ENCODE measurements around the gene KLHL11. TPM values are rescaled to one million over a fixed set of nuclear protein-coding genes. Genes with fewer than 3 reads are reported as not detected.

The KLHL11 gene
- polyA plus RNA-seq, 1 donor (not counting 4 experiments of a cell fraction or from before 2014, with no cell fraction given) = 5.2 TPM

DNA sequence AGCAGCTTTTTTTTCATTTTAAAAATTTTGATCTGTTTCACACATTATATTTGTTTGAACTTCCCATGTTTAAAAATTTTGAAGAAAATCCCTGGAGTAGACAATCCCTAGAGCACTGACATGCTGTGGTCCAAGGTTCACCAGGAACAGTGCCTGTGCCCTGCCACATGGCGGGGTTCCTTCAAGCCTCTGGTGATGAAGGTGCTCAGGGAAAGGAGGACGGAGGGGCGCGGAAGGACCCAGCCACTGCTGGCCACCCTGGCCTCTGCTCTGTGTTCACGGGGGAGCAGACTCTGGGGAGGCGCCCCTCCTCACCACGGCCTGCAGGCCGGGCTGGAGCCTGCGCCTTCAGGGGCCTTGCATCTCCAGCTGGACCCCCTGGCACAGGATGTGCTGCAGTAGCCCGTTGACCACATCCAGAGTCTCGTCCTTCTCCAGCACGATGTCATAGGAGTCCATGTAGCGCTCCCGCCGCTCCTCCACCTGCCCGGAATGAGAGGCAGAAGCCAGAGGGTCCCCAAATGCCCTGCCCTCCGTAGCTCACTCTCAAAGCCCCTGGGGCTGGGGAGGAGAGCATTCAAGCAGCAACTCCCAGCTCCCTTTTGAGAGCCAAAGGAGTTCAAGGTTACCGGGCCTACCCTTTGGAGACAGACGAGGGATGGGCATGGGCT is 39.9 kb downstream of the KLHL11 start:
- no peak overlapping the region for H2AFZ ChIP-seq (ENCODE audit: control insufficient read depth, low read length)
- H3K9me1 ChIP-seq (ENCODE audit: control insufficient read depth, extremely low read depth, insufficient read depth, low read length) = peaks cover 2% of the 10 kb centered on the region
- H3K4me2 ChIP-seq (ENCODE audit: control insufficient read depth, extremely low read depth, insufficient read depth, low read depth, low read length) = no peak overlapping the region
- no peak overlapping the region for H3K4me3 ChIP-seq (ENCODE audit: control insufficient read depth in 2 of 3, extremely low read depth in 1 of 3, insufficient read depth in 2 of 3, low read depth in 1 of 3, low read length in 3 of 3)
- H3K9me3 ChIP-seq (ENCODE audit: control insufficient read depth, low read depth, low read length) = no peaks in the 10 kb centered on the region
- dilution Hi-C loops (cut with MboI; ENCODE audit: extremely low pct_ligation_motif_present, low sequenced_read_pairs) = no loop called here
- H3K9ac ChIP-seq (ENCODE audit: control insufficient read depth, extremely low read depth, insufficient read depth, low read length) = no peak overlapping the region
- no peaks in the 10 kb centered on the region for H3K79me2 ChIP-seq (ENCODE audit: control insufficient read depth, insufficient read depth, low read length)
- peaks cover 4 to 12% of the 10 kb centered on the region in 2 experiments for H3K36me3 ChIP-seq (ENCODE audit: control insufficient read depth in 2 of 2, extremely low read depth in 1 of 2, insufficient read depth in 2 of 2, low read length in 2 of 2)
- no peaks in the 10 kb centered on the region for H3K4me1 ChIP-seq (ENCODE audit: control insufficient read depth, extremely low read depth, insufficient read depth, low read length)
- DNase-seq (ENCODE audit: low read depth, low spot score) (no peak), FAIRE-seq (no peak)
- H3K27me3 ChIP-seq (ENCODE audit: control insufficient read depth, extremely low read depth, insufficient read depth, low read length) = no peaks in the 10 kb centered on the region
- no peaks in the 10 kb centered on the region for H4K20me1 ChIP-seq (ENCODE audit: control insufficient read depth, extremely low read depth, insufficient read depth, low read length)
- H3K27ac ChIP-seq (ENCODE audit: control insufficient read depth, insufficient read depth, low read length) = no peak overlapping the region
- TF ChIP-seq, protein P1, sequence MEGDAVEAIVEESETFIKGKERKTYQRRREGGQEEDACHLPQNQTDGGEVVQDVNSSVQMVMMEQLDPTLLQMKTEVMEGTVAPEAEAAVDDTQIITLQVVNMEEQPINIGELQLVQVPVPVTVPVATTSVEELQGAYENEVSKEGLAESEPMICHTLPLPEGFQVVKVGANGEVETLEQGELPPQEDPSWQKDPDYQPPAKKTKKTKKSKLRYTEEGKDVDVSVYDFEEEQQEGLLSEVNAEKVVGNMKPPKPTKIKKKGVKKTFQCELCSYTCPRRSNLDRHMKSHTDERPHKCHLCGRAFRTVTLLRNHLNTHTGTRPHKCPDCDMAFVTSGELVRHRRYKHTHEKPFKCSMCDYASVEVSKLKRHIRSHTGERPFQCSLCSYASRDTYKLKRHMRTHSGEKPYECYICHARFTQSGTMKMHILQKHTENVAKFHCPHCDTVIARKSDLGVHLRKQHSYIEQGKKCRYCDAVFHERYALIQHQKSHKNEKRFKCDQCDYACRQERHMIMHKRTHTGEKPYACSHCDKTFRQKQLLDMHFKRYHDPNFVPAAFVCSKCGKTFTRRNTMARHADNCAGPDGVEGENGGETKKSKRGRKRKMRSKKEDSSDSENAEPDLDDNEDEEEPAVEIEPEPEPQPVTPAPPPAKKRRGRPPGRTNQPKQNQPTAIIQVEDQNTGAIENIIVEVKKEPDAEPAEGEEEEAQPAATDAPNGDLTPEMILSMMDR (optimal IDR thresholded peaks at IDR 0.05 in 1 of 3, IDR thresholded peaks at IDR 0.05 in 1 of 3, conservative IDR thresholded peaks at IDR 0.05 in 1 of 3; ENCODE audit: extremely low read depth in 1 of 3, insufficient read depth in 2 of 3, low read length in 3 of 3) = no peak

DNA sequence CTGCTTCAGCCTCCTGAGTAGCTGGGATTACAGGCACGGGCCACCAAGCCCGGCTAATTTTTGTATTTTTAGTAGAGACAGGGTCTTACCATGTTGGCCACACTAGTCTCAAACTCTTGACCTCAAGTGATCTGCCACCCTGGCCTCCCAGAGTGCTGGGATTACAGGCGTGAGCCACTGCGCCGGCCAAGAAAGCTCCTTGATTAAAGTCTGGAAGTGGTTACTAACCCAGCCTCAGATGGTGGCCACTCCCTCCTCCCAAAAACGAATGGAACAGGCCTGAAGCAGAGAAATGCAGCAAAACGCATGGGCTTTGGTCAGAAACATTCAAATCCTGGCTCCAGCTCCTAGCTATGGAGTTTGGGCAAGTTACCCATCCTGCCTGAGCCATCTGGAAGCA is 41.1 kb downstream of the KLHL11 start:
- H3K27me3 ChIP-seq (ENCODE audit: control insufficient read depth, extremely low read depth, insufficient read depth, low read length) = peaks cover 9% of the 10 kb centered on the region
- H3K4me1 ChIP-seq (ENCODE audit: control insufficient read depth, extremely low read depth, insufficient read depth, low read length) = no peaks in the 10 kb centered on the region
- H2AFZ ChIP-seq (ENCODE audit: control insufficient read depth, low read length) = no peak overlapping the region
- peaks cover 4 to 8% of the 10 kb centered on the region in 2 experiments for H3K36me3 ChIP-seq (ENCODE audit: control insufficient read depth in 2 of 2, extremely low read depth in 1 of 2, insufficient read depth in 2 of 2, low read length in 2 of 2)
- no peaks in the 10 kb centered on the region for H3K9me1 ChIP-seq (ENCODE audit: control insufficient read depth, extremely low read depth, insufficient read depth, low read length)
- no peak overlapping the region for H3K4me3 ChIP-seq (ENCODE audit: control insufficient read depth in 2 of 3, extremely low read depth in 1 of 3, insufficient read depth in 2 of 3, low read depth in 1 of 3, low read length in 3 of 3)
- no peaks in the 10 kb centered on the region for H3K79me2 ChIP-seq (ENCODE audit: control insufficient read depth, insufficient read depth, low read length)
- H3K9me3 ChIP-seq (ENCODE audit: control insufficient read depth, low read depth, low read length) = no peaks in the 10 kb centered on the region
- DNase-seq (ENCODE audit: low read depth, low spot score) (no peak), FAIRE-seq (no peak)
- dilution Hi-C loops (cut with MboI; ENCODE audit: extremely low pct_ligation_motif_present, low sequenced_read_pairs) = no loop called here
- no peak overlapping the region for H3K27ac ChIP-seq (ENCODE audit: control insufficient read depth, insufficient read depth, low read length)
- H4K20me1 ChIP-seq (ENCODE audit: control insufficient read depth, extremely low read depth, insufficient read depth, low read length) = no peaks in the 10 kb centered on the region
- H3K9ac ChIP-seq (ENCODE audit: control insufficient read depth, extremely low read depth, insufficient read depth, low read length) = no peak overlapping the region
- H3K4me2 ChIP-seq (ENCODE audit: control insufficient read depth, extremely low read depth, insufficient read depth, low read depth, low read length) = no peak overlapping the region
- TF ChIP-seq EZH2 (IDR thresholded peaks at IDR 0.05; ENCODE audit: low read length) = no peak
- TF ChIP-seq, protein P1 (optimal IDR thresholded peaks at IDR 0.05 in 1 of 3, IDR thresholded peaks at IDR 0.05 in 1 of 3, conservative IDR thresholded peaks at IDR 0.05 in 1 of 3; ENCODE audit: extremely low read depth in 1 of 3, insufficient read depth in 2 of 3, low read length in 3 of 3) = no peak

Measured in keratinocyte (primary cell).